CD14-positive monocyte (primary cell): Measurements from ENCODE around the gene FHIT. TPM values are rescaled to one million over a fixed set of nuclear protein-coding genes. Genes with fewer than 3 reads are reported as not detected.

Source experiments
- DNase-seq, 3 donors: peaks; one replicate each; pipeline ENCODE4 v3.0.0-alpha.2; 2011 to 2022
- H2AFZ ChIP-seq: 2 replicates; pipeline ENCODE4 v1.6.0; 2012; ENCODE audit warnings: mild to moderate bottlenecking, low read depth, low read length, inconsistent platforms; ENCODE audit not compliant: insufficient read depth, poor library complexity, severe bottlenecking
- H3K27ac ChIP-seq, 2 donors: 1 replicate in 1 of 2; 2 replicates in 1 of 2; pipeline ENCODE4 v1.5.1; 2012 to 2013; ENCODE audit warnings: low read length in 2 of 2, control low read depth in 1 of 2, inconsistent platforms in 1 of 2, low read depth in 1 of 2, mild to moderate bottlenecking in 1 of 2
- H3K27me3 ChIP-seq, 2 donors: one replicate each; pipeline versions ENCODE4 v1.6.0 to v1.6.1; 2011 to 2013; ENCODE audit warnings: low read length in 2 of 2; ENCODE audit not compliant: control insufficient read depth in 2 of 2, insufficient read depth in 2 of 2
- H3K36me3 ChIP-seq, 2 donors: replicated peaks in 1 of 2; 1 replicate in 1 of 2; 2 replicates in 1 of 2; pipeline versions ENCODE4 v1.5.1 to v1.6.1; 2012 to 2013; ENCODE audit warnings: low read length in 2 of 2, control low read depth in 1 of 2, inconsistent platforms in 1 of 2, mild to moderate bottlenecking in 1 of 2; ENCODE audit not compliant: insufficient read depth in 2 of 2, control insufficient read depth in 1 of 2
- H3K4me1 ChIP-seq, 2 donors: 1 replicate in 1 of 2; 2 replicates in 1 of 2; pipeline versions ENCODE4 v1.5.1 to v1.6.1; 2012 to 2013; ENCODE audit warnings: low read length in 2 of 2, control low read depth in 1 of 2, inconsistent platforms in 1 of 2, mild to moderate bottlenecking in 1 of 2, moderate library complexity in 1 of 2; ENCODE audit not compliant: insufficient read depth in 2 of 2, control insufficient read depth in 1 of 2
- H3K4me2 ChIP-seq: replicated peaks from 2 replicates; pipeline ENCODE3; 2012; ENCODE audit warnings: low read length, moderate library complexity, mild to moderate bottlenecking; ENCODE audit not compliant: poor library complexity, severe bottlenecking; ENCODE audit errors: extremely low read depth
- H3K4me3 ChIP-seq, 3 experiments: fragments of 200-600 bp in 1 of 3; sonication (generic) in 1 of 3; replicated peaks in 1 of 3; 1 replicate in 2 of 3; 2 replicates in 1 of 3; pipeline ENCODE4 v1.5.1; 2011 to 2013; ENCODE audit warnings: low read length in 3 of 3, mild to moderate bottlenecking in 3 of 3, control low read depth in 2 of 3, low read depth in 2 of 3, inconsistent platforms in 1 of 3, moderate library complexity in 1 of 3
- H3K79me2 ChIP-seq: 2 replicates; pipeline ENCODE4 v1.6.0; 2012; ENCODE audit warnings: mild to moderate bottlenecking, control low read depth, inconsistent platforms, low read length, moderate library complexity; ENCODE audit not compliant: insufficient read depth
- H3K9ac ChIP-seq: 2 replicates; pipeline ENCODE4 v1.6.0; 2017; ENCODE audit warnings: low read length, mild to moderate bottlenecking; ENCODE audit not compliant: insufficient read depth, poor library complexity, severe bottlenecking
- H3K9me3 ChIP-seq, 2 donors: replicated peaks in 1 of 2; 1 replicate in 1 of 2; 2 replicates in 1 of 2; pipeline versions ENCODE4 v1.5.1 to v1.6.1; 2012 to 2013; ENCODE audit warnings: low read length in 2 of 2, control low read depth in 1 of 2; ENCODE audit not compliant: control insufficient read depth in 1 of 2, insufficient read depth in 1 of 2
- H4K20me1 ChIP-seq: 2 replicates; pipeline ENCODE4 v1.6.0; 2012; ENCODE audit warnings: mild to moderate bottlenecking, low read length, control low read depth, moderate library complexity; ENCODE audit not compliant: insufficient read depth
- H3K27ac Mint-ChIP-seq, 7 donors: one replicate each; pipeline ENCODE4 v1.8.0; 2020; ENCODE audit warnings: mild to moderate bottlenecking in 7 of 7, mixed read lengths in 7 of 7, moderate library complexity in 6 of 7, inconsistent platforms in 2 of 7
- H3K27me3 Mint-ChIP-seq, 3 donors: one replicate each; pipeline ENCODE4 v1.8.0; 2021 to 2022; ENCODE audit warnings: low read depth in 3 of 3, mild to moderate bottlenecking in 3 of 3, mixed read lengths in 3 of 3, moderate library complexity in 3 of 3, inconsistent platforms in 1 of 3
- H3K36me3 Mint-ChIP-seq, 2 donors: one replicate each; pipeline ENCODE4 v1.8.0; 2020; ENCODE audit warnings: mixed read lengths in 2 of 2, inconsistent platforms in 1 of 2, mild to moderate bottlenecking in 1 of 2
- H3K4me1 Mint-ChIP-seq: one replicate; pipeline ENCODE4 v1.8.0; 2020; ENCODE audit warnings: mild to moderate bottlenecking, mixed read lengths
- H3K4me3 Mint-ChIP-seq, 2 donors: one replicate each; pipeline ENCODE4 v1.8.0; 2020; ENCODE audit warnings: mild to moderate bottlenecking in 2 of 2, mixed read lengths in 2 of 2, moderate library complexity in 1 of 2
- H3K9me3 Mint-ChIP-seq, 7 donors: one replicate each; pipeline ENCODE4 v1.8.0; 2020 to 2022; ENCODE audit warnings: mixed read lengths in 7 of 7, mild to moderate bottlenecking in 6 of 7, moderate library complexity in 6 of 7, inconsistent platforms in 2 of 7
- WGBS: methylation state at CpG from one replicate; pipeline ENCODE4 v1.1.5; 2013; ENCODE audit warnings: missing lambda C conversion rate; ENCODE audit not compliant: insufficient coverage; 5-methylcytosine and 5-hydroxymethylcytosine counted together
- intact Hi-C, 2 donors: fragments of 100-400 bp; cut with micrococcal nuclease; formaldehyde crosslinking; loops; one replicate each; pipeline versions ENCODE4 v1.15.0 to v1.15.1; 2023
- polyA plus RNA-seq, 3 donors: library from polyadenylated mRNA; depleted of rRNA in 1 of 3; unstranded in 2 of 3; stranded (reverse) in 1 of 3; fragments of 300-500 nt in 2 of 3; fragments of >200 nt in 1 of 3; fragmentation: Illumina TruSeq in 2 of 3; gene quantifications; 1 replicate in 2 of 3; 2 replicates in 1 of 3; pipeline ENCODE4 v1.2.3, GENCODE V29; 2012 to 2021
- TF ChIP-seq, protein P1 (sequence below): fragments of 200-600 bp; IDR thresholded peaks from one replicate; pipeline ENCODE4 v1.8.0; 2022; ENCODE audit warnings: antibody characterized with exemption, mild to moderate bottlenecking

The FHIT gene
- polyA plus RNA-seq, 3 donors: 1.7 to 3.4 (median 3.2) TPM

DNA sequence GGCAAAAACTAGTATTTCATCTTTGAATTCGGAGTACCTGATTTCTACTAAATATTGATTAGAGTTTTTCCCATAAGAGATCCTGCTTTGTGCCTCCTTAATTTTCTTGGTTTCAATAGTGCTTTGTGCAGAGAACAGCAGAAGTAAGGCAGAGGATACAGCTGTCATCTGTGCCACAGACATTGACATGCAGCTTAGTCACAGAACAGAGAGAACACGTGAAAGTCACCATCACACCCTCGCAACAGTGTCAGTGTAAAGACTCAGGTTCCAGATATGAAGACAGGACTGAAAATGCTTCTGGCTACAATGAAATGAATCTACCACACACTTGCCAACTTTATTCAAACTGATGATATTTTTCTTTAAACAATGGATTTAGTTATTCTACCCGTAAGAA is 1258.7 kb downstream of the FHIT start:
- 93% methylated on average over 2 of the region's 4 CpGs for WGBS
- H3K27me3 Mint-ChIP-seq: peaks cover 0 to 1% (median 1%) of the 10 kb centered on the region in 3 donors
- intact Hi-C loops: no loop called here
- TF ChIP-seq, protein P1, sequence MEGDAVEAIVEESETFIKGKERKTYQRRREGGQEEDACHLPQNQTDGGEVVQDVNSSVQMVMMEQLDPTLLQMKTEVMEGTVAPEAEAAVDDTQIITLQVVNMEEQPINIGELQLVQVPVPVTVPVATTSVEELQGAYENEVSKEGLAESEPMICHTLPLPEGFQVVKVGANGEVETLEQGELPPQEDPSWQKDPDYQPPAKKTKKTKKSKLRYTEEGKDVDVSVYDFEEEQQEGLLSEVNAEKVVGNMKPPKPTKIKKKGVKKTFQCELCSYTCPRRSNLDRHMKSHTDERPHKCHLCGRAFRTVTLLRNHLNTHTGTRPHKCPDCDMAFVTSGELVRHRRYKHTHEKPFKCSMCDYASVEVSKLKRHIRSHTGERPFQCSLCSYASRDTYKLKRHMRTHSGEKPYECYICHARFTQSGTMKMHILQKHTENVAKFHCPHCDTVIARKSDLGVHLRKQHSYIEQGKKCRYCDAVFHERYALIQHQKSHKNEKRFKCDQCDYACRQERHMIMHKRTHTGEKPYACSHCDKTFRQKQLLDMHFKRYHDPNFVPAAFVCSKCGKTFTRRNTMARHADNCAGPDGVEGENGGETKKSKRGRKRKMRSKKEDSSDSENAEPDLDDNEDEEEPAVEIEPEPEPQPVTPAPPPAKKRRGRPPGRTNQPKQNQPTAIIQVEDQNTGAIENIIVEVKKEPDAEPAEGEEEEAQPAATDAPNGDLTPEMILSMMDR: no peak
- no peak overlapping the region for H3K4me2 ChIP-seq
- H3K36me3 ChIP-seq: no peaks in the 10 kb centered on the region
- no peaks in the 10 kb centered on the region for H4K20me1 ChIP-seq
- no peaks in the 10 kb centered on the region for H3K9me3 ChIP-seq
- no peak overlapping the region for H3K4me3 ChIP-seq
- H3K4me3 Mint-ChIP-seq: no peak overlapping the region
- no peaks in the 10 kb centered on the region for H3K9me3 Mint-ChIP-seq
- H3K27ac ChIP-seq: no peak overlapping the region
- H2AFZ ChIP-seq: no peak overlapping the region
- no peaks in the 10 kb centered on the region for H3K4me1 ChIP-seq
- H3K79me2 ChIP-seq: no peaks in the 10 kb centered on the region
- H3K4me1 Mint-ChIP-seq: no peaks in the 10 kb centered on the region
- no peak overlapping the region for H3K27ac Mint-ChIP-seq
- H3K36me3 Mint-ChIP-seq: no peaks in the 10 kb centered on the region
- H3K9ac ChIP-seq: no peak overlapping the region
- no peak for DNase-seq
- no peaks in the 10 kb centered on the region for H3K27me3 ChIP-seq

DNA sequence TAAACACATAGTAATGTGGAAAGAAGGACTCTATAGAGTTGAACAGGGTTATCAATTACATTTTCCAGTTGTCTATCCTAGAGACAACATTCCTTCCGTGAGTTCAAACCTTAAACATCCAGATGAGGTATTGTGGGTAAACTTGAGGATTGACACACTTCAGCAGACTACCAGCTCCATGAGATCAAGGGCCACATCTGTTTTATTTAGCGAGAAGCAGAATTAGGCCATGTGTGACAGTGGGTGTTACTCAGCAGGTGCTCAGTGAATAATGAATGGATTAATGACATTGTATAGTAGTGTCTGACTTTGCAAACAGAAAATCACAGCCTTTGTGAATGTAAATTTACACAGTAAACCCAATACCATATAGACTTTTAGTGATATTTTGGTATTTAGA is 1260.3 kb downstream of the FHIT start:
- H4K20me1 ChIP-seq: no peaks in the 10 kb centered on the region
- Mint-ChIP-seq H3K27ac (no peak overlapping the region), H3K4me3 (no peak overlapping the region), H3K4me1 (peaks cover 4% of the 10 kb centered on the region), H3K9me3 (peaks cover 0 to under 1% (median 0%) of the 10 kb centered on the region in 7 donors), H3K36me3 (no peaks in the 10 kb centered on the region), H3K27me3 (peaks cover 0 to 1% (median 1%) of the 10 kb centered on the region in 3 donors)
- no CpG with 5 or more reads among the region's 2 CpGs for WGBS
- no peak overlapping the region for H3K9ac ChIP-seq
- H3K36me3 ChIP-seq: no peaks in the 10 kb centered on the region
- no peak for DNase-seq
- H3K27me3 ChIP-seq: no peaks in the 10 kb centered on the region
- H3K4me2 ChIP-seq: no peak overlapping the region
- H3K79me2 ChIP-seq: no peaks in the 10 kb centered on the region
- H3K27ac ChIP-seq: no peak overlapping the region
- TF ChIP-seq, protein P1: no peak
- no peak overlapping the region for H3K4me3 ChIP-seq
- H2AFZ ChIP-seq: no peak overlapping the region
- no peaks in the 10 kb centered on the region for H3K9me3 ChIP-seq
- peaks cover 3 to 4% of the 10 kb centered on the region in 2 donors for H3K4me1 ChIP-seq
- intact Hi-C loops: no loop called here
